Epithelial cell of proximal tubule (primary cell): ENCODE results near the gene RASGRF1. TPM values are rescaled to one million over a fixed set of nuclear protein-coding genes. Genes with fewer than 3 reads are reported as not detected.

Experiments used
- DNase-seq: peaks from one replicate; pipeline ENCODE4 v3.0.0-alpha.2; 2011; ENCODE audit warnings: low read depth
- H3K4me3 ChIP-seq: 2 replicates; pipeline ENCODE4 v1.5.1; 2011; ENCODE audit warnings: low read depth, mild to moderate bottlenecking, low read length
- CTCF ChIP-seq: conservative IDR thresholded peaks from 2 replicates; pipeline ENCODE4 v1.5.1; 2012; ENCODE audit warnings: low read depth, mild to moderate bottlenecking, low read length
- total RNA-seq: library from RNA; depleted of rRNA; stranded (reverse); fragments of >200 nt; gene quantifications from 2 replicates; pipeline ENCODE4 v1.2.3, GENCODE V29; 2015

The RASGRF1 gene
- total RNA-seq, 1 donor from 2014 or later: 5.9 TPM

GRCh38 chr15:78968539-78969271 lies 121.9 kb downstream of the RASGRF1 start:
- no peak for DNase-seq
- TF ChIP-seq CTCF: no peak
- H3K4me3 ChIP-seq: no peak overlapping the region

DNA sequence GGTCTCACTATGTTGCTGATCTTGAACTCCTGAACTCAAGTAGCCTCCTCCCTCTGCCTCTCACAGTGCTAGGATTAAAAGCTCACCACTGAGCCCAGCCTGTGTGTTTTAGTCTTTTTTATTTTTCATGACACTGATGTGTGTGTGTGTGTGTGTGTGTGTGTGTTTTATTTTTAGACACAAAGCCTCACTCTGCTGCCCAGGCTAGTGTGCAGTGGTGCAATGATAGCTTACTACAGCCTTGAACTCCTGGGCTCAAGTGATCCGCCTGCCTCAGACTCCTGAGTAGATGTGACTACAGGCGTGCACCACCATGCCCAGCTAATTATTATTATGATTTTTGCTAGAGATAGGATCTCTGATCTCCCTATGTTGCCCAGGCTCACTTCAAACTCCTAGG lies 122.5 kb downstream of the RASGRF1 start:
- no peak overlapping the region for H3K4me3 ChIP-seq
- TF ChIP-seq CTCF: no peak
- no peak for DNase-seq

DNA sequence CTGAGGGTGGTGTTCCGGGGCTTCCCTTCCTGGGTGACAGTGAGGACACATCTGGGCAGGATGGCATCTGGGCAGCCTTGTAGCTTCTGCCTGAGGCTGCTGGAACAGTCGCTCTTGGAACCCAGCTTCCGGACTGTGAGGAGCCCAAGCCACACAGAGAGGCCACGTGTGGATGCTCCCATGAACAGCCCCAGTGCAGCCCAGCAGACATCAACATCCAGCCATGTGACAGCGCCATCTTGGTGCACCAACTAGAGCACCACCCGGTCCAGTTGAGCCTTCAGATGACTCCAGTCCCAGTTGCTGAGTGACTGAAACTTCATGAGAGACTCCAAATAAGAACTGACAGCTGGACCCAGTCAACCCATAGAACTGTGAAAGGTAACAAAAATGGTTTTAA lies 130.3 kb downstream of the RASGRF1 start:
- H3K4me3 ChIP-seq: no peak overlapping the region
- no peak for TF ChIP-seq CTCF
- DNase-seq: no peak

GRCh38 chr15:78959360-78959759 lies 131.2 kb downstream of the RASGRF1 start:
- H3K4me3 ChIP-seq: no peak overlapping the region
- DNase-seq: no peak
- TF ChIP-seq CTCF: no peak

- DNase-seq: no peak
- TF ChIP-seq CTCF: no peak
- H3K4me3 ChIP-seq: no peak overlapping the region
Observed at GRCh38 chr15:78957416-78958093, 133.0 kb downstream of the RASGRF1 start.

GRCh38 chr15:78956937-78957336 lies 133.6 kb downstream of the RASGRF1 start:
- no peak for DNase-seq
- TF ChIP-seq CTCF: no peak
- H3K4me3 ChIP-seq: no peak overlapping the region

DNA sequence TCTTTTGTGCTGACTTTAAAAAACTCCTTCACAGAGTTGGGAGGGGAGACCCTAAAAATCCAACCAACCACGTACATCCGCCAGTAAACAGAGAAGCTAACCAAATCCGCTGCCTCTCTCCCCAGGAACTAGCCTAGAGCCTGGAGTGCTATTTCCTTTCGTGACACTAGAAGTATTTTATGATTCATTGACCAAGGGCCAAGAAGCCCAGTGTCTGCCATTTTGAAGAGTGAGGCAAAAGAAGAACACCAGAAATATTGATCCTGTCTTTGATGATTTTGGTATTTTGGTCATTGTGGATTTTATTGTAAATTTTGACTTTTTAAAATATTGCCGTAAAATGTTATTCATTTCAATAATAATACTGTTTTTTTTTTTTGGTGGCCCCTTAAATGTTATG lies 135.2 kb downstream of the RASGRF1 start:
- no peak overlapping the region for H3K4me3 ChIP-seq
- TF ChIP-seq CTCF: no peak
- DNase-seq: no peak
